Stimulated activated CD8-positive, alpha-beta memory T cell treated with anti-CD3 and anti-CD28 coated beads, Interleukin-12 subunit alpha, Interleukin-12 subunit beta, amount 100 ng/mL, for 24 hours (primary cell): Measurements from ENCODE around the gene RABL2A.
"Not testable (repeated sequence)": the region's sequence is repeated elsewhere in the genome, so short reads cannot be mapped to it uniquely, and the experiment has no call there.

Source experiments
- DNase-seq: peaks from one replicate; pipeline ENCODE4 v3.0.0-alpha.2; 2020; ENCODE audit errors: extremely low read depth

The RABL2A gene

DNA sequence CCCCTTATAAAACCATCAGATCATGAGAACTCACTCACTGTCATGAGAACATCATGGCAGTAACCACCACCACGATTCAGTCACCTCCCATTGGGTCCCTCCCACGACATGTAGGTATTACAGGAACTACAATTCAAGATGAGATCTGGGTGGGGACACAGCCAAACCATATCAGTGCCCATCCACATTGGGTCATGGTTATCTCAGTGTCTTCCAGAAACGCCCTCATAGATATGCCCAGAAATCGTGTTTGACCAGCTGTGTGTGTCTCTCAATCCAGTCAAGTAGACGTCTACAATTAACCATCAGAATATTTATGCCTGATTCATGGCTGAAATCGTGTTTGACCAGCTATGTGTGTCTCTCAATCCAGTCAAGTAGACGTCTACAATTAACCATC is 17.2 kb upstream of the RABL2A start:
- DNase-seq: not testable (repeated sequence)

DNA sequence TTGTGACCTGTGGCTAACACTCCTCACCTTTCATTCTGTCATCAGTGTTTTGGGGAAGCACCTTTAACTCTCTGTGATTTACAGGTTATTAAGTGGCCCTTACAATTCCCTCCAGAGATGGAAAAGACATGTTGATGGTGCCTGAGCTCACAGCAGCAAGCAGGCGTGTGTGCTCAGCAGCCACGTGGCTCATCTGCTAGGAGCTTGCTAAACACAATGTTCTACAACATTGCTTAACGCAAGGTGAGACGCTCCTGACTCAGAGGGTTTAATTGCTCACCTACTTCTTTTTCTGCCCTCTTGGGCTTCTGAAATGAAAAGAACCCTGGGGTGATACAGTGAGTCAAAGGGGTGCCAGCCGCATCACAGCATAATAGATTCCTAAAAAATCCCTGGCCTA is 6.1 kb upstream of the RABL2A start:
- not testable (repeated sequence) for DNase-seq

DNA sequence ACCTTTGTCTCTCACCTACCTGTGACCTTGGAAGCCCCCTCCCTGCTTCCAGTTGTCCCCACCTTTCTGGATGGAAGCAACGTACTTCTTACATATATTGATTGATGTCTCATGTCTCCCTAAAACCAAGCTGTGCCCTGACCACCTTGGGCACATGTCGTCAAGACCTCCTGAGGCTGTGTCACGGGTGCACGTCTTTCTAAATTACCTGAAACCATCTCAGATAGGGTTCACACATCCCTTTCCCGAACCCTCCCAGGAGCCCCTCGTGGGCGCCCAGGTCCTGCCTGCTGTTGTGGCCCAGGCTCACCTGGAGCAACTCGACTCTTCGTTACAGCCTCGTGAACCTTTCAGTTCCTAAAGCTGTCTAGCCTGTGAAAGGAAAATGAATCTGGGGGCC is 1.2 kb upstream of the RABL2A start:
- not testable (repeated sequence) for DNase-seq

DNA sequence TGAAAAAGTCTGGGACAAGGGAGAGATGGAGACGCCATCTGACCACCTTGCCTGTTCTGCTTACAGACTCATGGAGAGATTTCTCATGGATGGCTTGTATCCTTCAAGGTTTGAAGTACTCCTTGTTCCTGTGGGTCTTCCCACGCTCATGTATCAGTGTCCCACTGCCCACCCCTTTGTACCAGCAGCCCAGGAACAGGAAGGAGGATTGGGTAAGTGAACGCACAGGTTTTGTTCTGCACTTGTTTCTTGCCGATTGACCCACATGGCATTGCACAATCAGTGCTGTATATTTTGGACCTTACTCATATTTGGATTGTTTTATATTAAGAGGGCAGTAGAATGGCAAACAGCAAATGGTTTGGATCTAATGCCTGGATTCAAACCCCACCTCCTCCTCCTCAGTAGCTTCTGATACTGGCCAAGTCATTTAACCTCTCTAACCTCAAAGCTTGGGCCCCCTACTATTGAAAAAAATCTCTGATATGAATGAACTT is 5.8 kb downstream of the RABL2A start:
- DNase-seq: not testable (repeated sequence)

DNA sequence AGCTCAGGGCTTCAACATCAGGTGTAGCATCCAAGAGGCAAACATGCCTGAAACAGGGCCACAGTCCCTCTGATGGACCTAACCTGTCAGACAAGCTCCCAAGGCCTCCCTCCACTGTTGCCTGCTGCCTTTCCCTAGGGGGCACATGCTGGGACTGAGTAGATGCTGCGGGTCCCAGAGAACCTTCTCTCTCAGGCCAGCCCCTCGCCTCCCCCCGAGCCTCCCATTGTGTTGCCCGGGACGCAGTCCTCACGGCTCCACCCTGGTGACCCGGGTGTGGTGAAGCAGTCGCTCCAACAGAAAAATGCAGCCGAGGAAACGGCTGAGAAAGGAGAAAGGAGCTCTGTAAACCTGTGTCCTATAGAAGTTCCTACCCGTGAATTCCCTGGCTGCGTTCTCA is 8.3 kb downstream of the RABL2A start:
- not testable (repeated sequence) for DNase-seq

GRCh38 chr2:113636226-113636625 is 9.2 kb downstream of the RABL2A start:
- not testable (repeated sequence) for DNase-seq

DNA sequence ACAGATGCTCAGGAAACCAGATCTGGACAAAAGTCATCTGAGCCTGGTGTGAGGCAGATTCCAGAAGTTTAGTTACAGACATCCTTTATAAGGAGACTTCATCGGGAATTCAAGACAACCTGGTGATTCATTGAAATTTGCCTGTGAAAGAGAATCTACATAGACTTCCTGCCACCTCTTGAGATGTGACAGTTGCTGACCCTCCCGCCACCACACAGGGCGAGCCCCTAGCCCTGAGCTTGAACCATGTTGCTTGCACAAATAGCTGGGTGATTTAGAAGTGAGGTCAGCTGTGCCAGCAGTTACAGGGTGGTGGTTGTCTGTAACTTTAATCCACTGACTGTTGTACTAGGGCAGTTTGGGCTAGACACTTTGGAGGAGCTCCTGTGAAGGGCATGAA is 11.0 kb downstream of the RABL2A start:
- not testable (repeated sequence) for DNase-seq

DNA sequence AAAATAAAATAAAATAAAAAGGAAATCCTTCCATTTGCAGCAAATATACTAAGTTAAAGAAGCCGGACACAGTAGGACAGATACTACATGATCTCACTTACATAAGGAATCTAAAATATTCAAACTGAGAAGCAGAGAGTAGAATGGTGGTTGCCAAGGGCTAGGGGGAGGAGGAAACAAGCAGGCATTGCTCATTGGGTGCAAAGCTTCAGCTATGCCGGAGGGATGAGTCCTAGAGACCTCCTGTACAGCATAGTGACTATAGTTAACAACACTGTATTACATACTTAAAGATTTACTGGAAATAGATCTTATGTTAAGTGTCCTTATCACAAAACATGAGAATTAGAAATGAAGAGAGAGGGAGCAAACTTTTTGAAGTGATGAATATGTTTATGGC is 19.2 kb downstream of the RABL2A start:
- not testable (repeated sequence) for DNase-seq

DNA sequence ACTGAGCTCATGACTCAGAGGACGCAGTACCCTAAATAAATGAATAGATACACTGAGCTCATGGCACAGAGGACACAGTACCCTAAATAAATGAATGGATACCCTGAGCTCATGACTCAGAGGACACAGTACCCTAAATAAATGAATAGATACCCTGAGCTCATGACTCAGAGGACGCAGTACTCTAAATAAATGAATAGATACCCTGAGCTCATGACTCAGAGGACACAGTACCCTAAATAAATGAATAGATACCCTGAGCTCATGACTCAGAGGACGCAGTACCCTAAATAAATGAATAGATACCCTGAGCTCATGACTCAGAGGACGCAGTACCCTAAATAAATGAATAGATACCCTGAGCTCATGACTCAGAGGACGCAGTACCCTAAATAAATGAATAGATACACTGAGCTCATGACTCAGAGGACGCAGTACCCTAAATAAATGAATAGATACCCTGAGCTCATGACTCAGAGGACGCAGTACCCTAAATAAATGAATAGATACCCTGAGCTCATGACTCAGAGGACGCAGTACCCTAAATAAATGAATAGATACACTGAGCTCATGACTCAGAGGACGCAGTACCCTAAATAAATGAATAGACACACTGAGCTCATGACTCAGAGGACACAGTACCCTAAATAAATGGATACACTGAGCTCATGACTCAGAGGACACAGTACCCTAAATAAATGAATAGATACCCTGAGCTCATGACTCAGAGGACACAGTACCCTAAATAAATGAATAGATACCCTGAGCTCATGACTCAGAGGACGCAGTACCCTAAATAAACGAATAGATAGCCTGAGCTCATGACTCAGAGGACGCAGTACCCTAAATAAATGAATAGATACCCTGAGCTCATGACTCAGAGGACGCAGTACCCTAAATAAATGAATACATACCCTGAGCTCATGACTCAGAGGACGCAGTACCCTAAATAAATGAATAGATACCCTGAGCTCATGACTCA is 24.1 kb downstream of the RABL2A start:
- not testable (repeated sequence) for DNase-seq

DNA sequence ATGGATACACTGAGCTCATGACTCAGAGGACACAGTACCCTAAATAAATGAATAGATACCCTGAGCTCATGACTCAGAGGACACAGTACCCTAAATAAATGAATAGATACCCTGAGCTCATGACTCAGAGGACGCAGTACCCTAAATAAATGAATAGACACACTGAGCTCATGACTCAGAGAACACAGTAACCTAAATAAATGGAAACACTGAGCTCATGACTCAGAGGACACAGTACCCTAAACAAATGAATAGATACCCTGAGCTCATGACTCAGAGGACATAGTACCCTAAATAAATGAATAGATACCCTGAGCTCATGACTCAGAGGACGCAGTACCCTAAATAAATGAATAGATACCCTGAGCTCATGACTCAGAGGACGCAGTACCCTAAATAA is 25.5 kb downstream of the RABL2A start:
- not testable (repeated sequence) for DNase-seq

GRCh38 chr2:113656031-113656624 is 29.1 kb downstream of the RABL2A start:
- not testable (repeated sequence) for DNase-seq

DNA sequence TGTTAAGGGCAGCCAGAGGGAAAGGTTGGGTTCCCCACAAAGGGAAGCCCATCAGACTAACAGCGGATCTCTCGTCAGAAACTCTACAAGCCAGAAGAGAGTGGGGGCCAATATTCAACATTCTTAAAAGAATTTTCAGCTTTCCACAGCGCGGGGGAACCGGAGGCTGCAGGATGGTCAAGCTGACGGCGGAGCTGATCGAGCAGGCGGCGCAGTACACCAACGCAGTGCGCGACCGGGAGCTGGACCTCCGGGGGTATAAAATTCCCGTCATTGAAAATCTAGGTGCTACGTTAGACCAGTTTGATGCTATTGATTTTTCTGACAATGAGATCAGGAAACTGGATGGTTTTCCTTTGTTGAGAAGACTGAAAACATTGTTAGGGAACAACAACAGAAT is 30.7 kb downstream of the RABL2A start:
- not testable (repeated sequence) for DNase-seq

GRCh38 chr2:113663285-113664060 is 36.4 kb downstream of the RABL2A start:
- not testable (repeated sequence) for DNase-seq

GRCh38 chr2:113664761-113665533 is 37.9 kb downstream of the RABL2A start:
- not testable (repeated sequence) for DNase-seq

DNA sequence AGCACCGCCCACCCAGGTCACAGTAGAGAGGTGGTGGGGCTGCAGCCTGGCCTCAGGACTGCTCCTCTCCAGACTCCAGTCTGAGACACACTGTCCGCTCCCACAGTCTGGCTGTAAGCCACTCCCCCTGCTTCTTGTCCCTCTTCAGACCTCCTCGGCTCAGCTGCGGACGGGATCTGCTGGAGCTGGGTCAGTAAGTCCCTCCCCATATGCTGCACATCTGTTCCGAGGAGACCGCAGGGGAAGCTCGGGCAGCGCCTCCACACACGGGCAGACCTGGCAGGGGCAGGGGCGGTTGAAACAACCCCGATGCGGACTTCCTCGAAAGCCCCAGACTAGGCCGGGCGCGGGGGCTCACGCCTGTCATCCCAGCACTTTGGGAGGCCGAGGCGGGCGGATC is 41.9 kb downstream of the RABL2A start:
- DNase-seq: not testable (repeated sequence)

DNA sequence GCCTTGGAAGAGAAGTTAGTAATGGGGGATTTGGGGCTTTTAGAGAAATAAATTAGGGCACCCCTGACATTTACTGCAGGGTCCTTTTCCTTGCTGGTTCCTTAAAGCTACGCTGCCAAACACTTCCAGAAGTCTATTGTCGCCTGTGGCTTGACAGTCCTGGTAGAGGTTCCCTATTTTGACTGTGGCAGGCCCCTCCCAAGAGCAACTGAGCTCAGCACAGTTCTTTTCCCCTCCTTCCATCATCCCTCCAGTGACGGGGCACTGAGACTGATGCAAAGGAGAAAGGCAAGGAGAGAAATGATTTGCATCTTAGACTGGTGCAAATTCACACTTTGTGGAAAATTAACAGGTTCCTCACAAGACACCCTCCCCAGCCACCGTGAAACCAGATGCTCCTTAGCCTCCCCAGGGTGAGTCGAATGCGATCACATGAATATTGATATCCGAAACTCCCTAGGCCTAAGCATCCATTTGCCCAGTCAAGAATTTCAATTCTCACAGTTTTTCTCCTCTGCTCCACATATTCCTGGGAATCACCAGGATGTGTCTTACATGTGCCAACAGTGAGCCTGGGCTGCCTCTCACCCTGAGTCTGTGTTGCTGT is 45.4 kb downstream of the RABL2A start:
- no peak for DNase-seq

- DNase-seq: no peak
Measured at GRCh38 chr2:113675875-113676274, 48.8 kb downstream of the RABL2A start.

DNA sequence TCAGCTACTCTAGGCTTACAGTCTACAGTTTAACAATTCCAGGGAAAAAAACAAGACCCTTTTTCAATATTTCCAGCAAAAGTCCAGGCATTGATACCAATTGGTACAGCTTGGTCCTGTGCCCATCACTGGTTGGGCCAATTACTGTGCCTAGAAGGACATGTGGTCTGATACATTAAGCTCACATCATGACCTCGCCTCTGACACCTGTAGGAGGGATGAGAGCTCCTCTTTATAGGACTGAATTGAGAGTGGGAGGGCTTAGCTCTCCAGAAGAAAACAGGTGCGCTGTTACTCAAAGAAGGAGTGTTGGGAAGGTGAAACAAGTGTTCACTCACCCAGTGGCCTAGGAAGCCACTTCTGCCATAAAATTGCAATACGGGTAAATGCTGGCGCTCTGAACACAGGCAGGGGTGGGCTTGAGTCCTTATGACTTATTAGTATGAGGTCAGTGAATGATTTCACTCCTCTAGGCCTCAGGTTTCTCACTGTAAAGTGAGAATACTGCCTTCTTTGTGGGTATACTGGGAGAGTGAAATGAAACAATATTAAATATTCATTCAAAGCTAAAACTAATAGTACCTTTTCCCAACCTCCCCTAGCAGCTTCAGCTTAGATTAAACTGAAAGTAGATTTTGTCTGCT is 49.7 kb downstream of the RABL2A start:
- DNase-seq: no peak

GRCh38 chr2:113677330-113677729 is 50.3 kb downstream of the RABL2A start:
- no peak for DNase-seq

- no peak for DNase-seq
Measured at GRCh38 chr2:113679457-113679856, 52.4 kb downstream of the RABL2A start.
